GM18511 (cell line): ENCODE data around the gene CNTNAP5.

Experiments
- ATAC-seq: cut with Tn5 transposase; IDR thresholded peaks from one replicate; pipeline ENCODE4 v1.9.1; 2021; ENCODE audit warnings: mild to moderate bottlenecking, moderate library complexity; ENCODE audit not compliant: unreplicated experiment

Gene CNTNAP5

GRCh38 chr2:124258140-124258880, 233.2 kb downstream of the CNTNAP5 start:
- ATAC-seq, result no peak

GRCh38 chr2:124261456-124261855, 236.4 kb downstream of the CNTNAP5 start:
- no peak for ATAC-seq

GRCh38 chr2:124264551-124265091, 239.5 kb downstream of the CNTNAP5 start:
- no peak for ATAC-seq

- ATAC-seq, result no peak
These were observed 242.7 kb downstream of the CNTNAP5 start for GRCh38 chr2:124267794-124268193.

DNA sequence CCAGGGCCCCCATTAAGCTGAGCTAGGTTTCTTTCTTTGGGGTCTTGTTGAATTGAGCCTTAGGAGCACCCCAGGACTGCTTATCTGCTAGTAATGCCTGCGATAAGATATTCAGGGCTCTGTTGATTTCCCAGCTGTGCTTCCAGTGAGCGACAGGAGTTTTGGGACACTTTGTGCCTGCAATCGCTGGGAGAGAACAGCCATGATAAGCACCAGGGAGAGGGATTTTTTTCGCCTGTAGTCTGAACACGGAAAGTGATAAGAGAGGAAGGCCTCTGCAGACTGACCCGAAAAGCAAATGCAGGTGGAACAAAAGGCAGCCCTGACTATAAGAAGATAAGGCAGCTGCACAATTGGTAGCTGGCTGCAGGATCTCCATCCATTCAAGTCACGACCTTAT, 244.3 kb downstream of the CNTNAP5 start:
- ATAC-seq, result no peak

DNA sequence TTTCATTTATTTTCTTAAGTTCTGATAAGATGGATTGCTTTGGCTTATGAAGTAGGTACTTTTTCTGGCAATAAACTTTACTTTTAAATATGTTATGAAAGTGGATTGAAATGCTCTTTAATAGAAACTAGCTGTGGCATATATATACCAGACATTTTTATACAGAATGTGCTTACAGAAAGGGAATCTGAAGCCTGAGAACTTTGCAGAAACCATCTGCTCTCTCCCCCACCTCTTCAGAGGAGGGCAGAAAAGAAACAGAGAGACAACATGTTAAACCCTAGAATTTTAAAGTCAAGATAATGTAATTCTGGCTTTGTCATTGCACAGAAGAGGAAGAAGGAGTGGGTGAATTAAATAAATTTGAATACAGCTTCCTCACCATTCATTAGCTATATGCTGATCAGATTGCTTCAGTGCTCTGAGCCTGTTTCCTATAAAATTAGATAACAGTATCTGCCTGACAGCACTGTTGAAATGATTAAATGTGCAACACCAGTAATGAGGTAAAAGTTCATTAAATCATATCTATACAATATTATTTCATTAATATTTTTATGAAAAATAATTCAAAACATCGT, 247.3 kb downstream of the CNTNAP5 start:
- ATAC-seq, result no peak

GRCh38 chr2:124281541-124281940, 256.5 kb downstream of the CNTNAP5 start:
- no peak for ATAC-seq

DNA sequence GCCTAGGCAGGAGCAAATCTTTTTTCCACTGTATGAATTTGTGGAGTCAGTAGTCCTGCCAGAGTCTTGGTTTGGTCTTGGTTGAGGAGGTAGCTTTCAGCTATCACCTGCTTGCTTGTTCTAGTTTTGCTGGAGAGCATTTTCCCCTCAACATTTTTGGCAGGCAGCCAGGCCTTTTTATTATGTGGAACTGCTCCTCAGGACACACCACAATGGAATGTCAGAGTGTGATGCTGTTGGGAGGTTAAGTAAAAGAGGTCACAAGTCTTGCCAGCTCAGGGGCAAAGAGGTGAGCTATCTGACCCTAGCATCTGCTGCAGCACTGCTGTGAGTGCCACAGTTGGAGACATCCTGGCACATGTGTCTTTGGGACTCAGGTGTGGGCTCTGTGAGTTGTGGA, 258.0 kb downstream of the CNTNAP5 start:
- no peak for ATAC-seq

DNA sequence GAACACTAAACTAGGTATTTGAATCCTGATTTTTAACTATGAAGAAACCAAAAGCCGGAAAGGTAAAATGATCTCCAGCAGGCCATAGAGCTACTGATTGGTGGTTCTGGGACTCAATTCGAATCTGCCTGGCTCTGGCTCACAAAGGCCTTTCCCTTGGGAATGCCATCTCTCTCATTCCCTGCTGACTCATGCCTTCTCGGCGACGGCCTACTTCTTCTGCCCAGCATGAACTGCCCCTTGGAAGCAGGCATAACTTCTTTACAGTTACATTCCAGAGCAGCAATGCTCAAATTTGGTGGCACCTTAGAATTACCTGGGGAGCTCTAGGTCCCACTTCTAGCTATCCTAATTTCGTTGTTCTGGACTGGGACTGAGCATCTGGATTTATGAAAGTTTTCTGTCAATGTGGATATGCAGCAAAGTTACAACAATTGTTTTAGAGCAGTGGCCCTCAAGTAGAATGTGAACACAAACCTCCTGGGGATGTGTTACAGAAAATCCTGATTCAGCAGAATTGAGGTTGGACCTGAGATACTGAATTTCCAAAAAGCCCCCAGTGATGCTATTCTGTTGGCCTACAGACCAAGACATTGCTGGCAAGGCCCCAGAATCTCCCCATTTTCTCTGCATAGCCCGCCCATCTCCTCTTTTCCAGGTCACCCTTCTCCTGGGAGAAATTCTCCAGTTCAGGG, 261.1 kb downstream of the CNTNAP5 start:
- no peak for ATAC-seq

DNA sequence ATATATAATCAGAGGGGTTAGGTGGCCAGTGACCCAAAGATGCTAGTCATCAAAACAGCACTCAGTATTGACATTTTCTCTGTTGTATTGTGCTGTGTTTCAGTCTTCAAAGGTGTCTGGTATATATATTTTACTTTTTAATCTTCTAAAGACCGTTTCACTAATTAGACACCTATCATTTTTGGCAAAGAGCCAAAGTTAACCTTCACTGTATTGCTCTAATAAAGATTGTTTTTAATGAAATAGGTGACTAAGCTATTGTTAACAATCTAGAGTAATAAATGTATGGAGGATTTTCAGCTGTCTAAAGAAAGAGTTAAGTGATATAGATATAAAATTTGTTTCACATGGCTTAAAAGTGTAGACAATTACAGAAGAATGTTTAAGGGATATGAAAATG, 264.0 kb downstream of the CNTNAP5 start:
- no peak for ATAC-seq

- ATAC-seq, result no peak
These were observed 264.5 kb downstream of the CNTNAP5 start for GRCh38 chr2:124289615-124290014.

- no peak for ATAC-seq
These were observed 271.4 kb downstream of the CNTNAP5 start for GRCh38 chr2:124296470-124296869.

DNA sequence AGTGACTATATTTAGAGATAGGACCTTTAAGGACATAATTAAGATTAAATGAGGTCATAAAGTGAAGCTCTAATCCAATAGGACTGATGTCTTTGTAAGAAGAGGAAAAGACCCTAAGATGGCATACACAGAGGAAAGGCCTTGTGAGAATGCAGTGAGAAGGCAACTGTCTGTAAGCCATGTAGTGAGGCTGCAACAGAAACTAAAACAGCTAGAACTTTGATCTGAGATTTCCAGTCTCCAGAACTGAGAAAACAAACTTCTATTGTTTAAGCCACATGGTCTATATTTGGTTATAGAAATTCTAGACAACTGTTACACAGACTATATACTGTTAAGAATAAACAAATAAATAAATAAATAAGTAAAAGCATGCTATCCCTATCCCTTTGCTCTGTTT, 276.8 kb downstream of the CNTNAP5 start:
- ATAC-seq, result no peak

DNA sequence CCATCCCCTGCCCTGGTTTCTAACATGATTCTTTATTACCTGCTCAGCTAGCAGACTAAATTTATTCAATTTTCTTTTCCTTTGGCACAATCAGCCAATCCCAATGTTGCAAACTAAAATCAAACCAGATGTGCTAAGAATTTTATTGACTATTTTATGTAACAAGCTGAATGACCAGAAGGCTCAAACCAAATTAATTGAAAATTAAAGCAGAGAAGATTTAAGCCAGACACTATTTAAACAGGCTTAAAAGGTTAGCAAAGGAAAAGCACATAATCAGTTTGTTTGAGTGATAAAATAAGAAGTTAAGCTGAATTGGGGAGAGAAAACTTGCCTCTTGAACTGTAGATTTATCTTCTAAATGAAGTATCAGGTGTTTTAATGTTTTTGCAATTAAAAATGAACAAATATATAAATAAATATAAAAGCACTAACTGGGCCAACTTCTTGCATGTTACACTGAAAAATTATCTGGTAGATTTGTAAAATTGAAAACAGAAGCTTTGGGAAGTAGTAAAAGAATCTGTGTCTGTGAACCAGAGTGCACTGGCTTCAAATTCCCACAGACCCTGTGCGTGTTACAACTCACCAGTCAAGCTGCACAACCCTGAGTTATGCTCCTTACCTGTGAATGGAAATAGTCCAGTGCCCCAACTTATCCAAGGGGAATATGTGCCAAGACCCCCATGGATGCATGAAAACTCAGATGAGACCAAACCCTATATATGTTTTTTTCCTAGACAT, 283.4 kb downstream of the CNTNAP5 start:
- no peak for ATAC-seq

DNA sequence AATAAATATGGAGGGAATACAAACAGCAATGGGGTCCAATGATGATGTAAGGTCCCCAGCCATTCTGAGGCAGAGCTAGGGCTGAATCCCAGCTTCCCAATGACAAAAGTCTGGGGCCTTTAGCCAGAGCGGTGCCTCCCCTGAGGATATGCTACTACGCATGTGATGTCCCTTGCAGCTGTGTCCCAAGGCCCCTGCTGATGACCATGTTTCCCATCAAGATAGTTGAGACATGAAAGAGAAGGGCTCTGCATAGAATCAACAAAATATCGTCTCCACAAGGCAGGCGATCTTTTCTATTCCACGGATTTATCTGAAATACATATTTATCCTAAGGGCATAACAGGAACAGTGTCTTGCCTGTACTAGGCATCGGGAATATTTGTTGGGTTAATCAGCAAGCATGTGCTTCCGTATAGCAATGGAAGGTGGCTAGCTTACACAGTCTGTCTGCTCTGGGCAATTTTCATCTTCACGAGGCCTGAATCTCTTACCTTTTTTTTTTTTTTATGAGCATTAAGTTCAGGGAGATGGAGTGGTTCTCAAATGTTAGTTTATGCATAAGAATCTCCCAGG, 284.6 kb downstream of the CNTNAP5 start:
- no peak for ATAC-seq

- no peak for ATAC-seq
These were observed 285.6 kb downstream of the CNTNAP5 start for GRCh38 chr2:124310671-124311070.

- ATAC-seq, result no peak
These were observed 289.0 kb downstream of the CNTNAP5 start for GRCh38 chr2:124314084-124314483.

- no peak for ATAC-seq
These were observed 290.3 kb downstream of the CNTNAP5 start for GRCh38 chr2:124315221-124315880.

GRCh38 chr2:124316133-124316532, 291.0 kb downstream of the CNTNAP5 start:
- no peak for ATAC-seq

- no peak for ATAC-seq
These were observed 292.0 kb downstream of the CNTNAP5 start for GRCh38 chr2:124316881-124317605.
